A549 treated with GW870086 at 1 μM for 4 hours (cell line): ENCODE results near the gene TRIM48. TPM values are rescaled to one million over a fixed set of nuclear protein-coding genes. Genes with fewer than 3 reads are reported as not detected.

ENCODE experiments used
- total RNA-seq: library from RNA; stranded (reverse); fragments of 200-300 nt; extraction: Qiagen RNA extraction; gene quantifications from 5 replicates; pipeline ENCODE4 v1.2.3, GENCODE V29; 2022; ENCODE audit warnings: low read depth

TRIM48 gene, protein sequence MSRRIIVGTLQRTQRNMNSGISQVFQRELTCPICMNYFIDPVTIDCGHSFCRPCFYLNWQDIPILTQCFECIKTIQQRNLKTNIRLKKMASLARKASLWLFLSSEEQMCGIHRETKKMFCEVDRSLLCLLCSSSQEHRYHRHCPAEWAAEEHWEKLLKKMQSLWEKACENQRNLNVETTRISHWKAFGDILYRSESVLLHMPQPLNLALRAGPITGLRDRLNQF
- 0.09 TPM in 1 of 5 replicates, not detected in the others for total RNA-seq

DNA sequence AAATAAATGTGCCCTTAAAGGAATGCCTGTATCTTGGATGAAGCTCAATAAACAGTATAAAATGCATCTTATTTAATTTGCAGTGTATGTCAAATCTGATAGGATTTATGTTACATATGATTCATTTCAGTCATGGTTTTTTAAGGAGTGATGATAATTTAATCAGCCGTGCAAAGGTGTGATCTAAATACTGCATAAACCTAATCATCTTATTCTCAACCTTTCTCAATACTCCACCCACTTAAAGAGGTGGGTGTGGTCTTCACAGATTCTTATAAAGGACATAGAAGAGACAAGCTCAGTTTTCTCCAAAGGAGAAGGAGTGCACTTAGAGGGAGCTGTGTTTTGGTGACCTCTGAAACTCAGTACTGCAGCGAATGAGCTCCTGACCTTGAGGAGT, at the start of gene TRIM48:
Gene TRIM48, plus strand, starts transcription at position 301 of the 400 bp plus-strand sequence. CDS start 113 bp downstream, outside the sequence.

Other genes with a start within 250 kb of the TRIM48 start
- gene OR4A16, start 81.0 kb downstream of the TRIM48 start, total RNA-seq, result not detected in 5 replicates
- gene OR4A15, start 105.8 kb downstream of the TRIM48 start, total RNA-seq, result not detected in 5 replicates